OCI-LY3 (cell line): ENCODE measurements around the gene C10orf53.

Experiments
- H2AFZ ChIP-seq: fragments of 200-600, 300-600 bp; shearing (Covaris generic); 2 replicates; pipeline ENCODE4 v1.6.0; 2014; ENCODE audit warnings: antibody characterized with exemption, low read depth, low read length
- H3K27ac ChIP-seq: fragments of 200-600, 300-600 bp; sonication (generic); 2 replicates; pipeline ENCODE4 v1.5.1; 2014; ENCODE audit warnings: mild to moderate bottlenecking, low read length, moderate library complexity, mixed read lengths
- H3K27me3 ChIP-seq: fragments of 200-600, 300-600 bp; sonication (generic); 2 replicates; pipeline ENCODE4 v1.6.1; 2014; ENCODE audit warnings: low read depth, low read length, mixed read lengths
- H3K36me3 ChIP-seq: fragments of 200-600, 300-600 bp; sonication (generic); replicated peaks from 2 replicates; pipeline ENCODE3; 2014; ENCODE audit warnings: low read depth, low read length, mixed read lengths
- H3K4me1 ChIP-seq: fragments of 300-600, 200-600 bp; sonication (generic); 2 replicates; pipeline ENCODE4 v1.6.1; 2014; ENCODE audit warnings: low read length, mixed read lengths
- H3K4me2 ChIP-seq: fragments of 200-600, 300-600 bp; sonication (generic); 2 replicates; pipeline ENCODE4 v1.6.1; 2014; ENCODE audit warnings: low read length, mixed read lengths
- H3K4me3 ChIP-seq: fragments of 300-600, 200-600 bp; sonication (generic); 2 replicates; pipeline ENCODE4 v1.5.1; 2014; ENCODE audit warnings: antibody characterized with exemption, mild to moderate bottlenecking, low read length, moderate library complexity
- H3K79me2 ChIP-seq: fragments of 300-600, 200-600 bp; shearing (Covaris generic); 2 replicates; pipeline ENCODE4 v1.6.1; 2014; ENCODE audit warnings: mild to moderate bottlenecking, low read length, mixed read lengths
- H3K9ac ChIP-seq: fragments of 300-600, 200-600 bp; shearing (Covaris generic); 2 replicates; pipeline ENCODE4 v1.6.0; 2014; ENCODE audit warnings: mild to moderate bottlenecking, low read length, moderate library complexity
- H3K9me3 ChIP-seq: fragments of 200-600, 300-600 bp; shearing (Covaris generic); 2 replicates; pipeline ENCODE4 v1.6.1; 2014; ENCODE audit warnings: low read length, mixed read lengths; ENCODE audit not compliant: insufficient read depth
- H4K20me1 ChIP-seq: fragments of 200-600, 300-600 bp; sonication (generic); 2 replicates; pipeline ENCODE4 v1.6.1; 2016; ENCODE audit warnings: low read length, mixed read lengths; ENCODE audit not compliant: insufficient read depth
- CTCF ChIP-seq: fragments of 200-600, 300-600 bp; sonication (generic); IDR thresholded peaks from 2 replicates; pipeline ENCODE4 v1.5.1; 2014; ENCODE audit warnings: antibody characterized with exemption, low read length, low read depth
- EZH2phosphoT487 ChIP-seq: fragments of 200-600 bp; shearing (Covaris generic); IDR thresholded peaks from 2 replicates; pipeline ENCODE4 v1.6.1; 2018; ENCODE audit warnings: antibody characterized with exemption, mixed run types, low read depth

Gene C10orf53

GRCh38 chr10:49634069-49634660, 45.3 kb upstream of the C10orf53 start:
- H3K9ac ChIP-seq: no peak overlapping the region
- H3K79me2 ChIP-seq: no peaks in the 10 kb centered on the region
- peaks cover 17% of the 10 kb centered on the region; the same call in 1 of the 2 replicates for H3K27me3 ChIP-seq
- no peak overlapping the region for H3K4me3 ChIP-seq
- no peaks in the 10 kb centered on the region for H4K20me1 ChIP-seq
- H3K9me3 ChIP-seq: no peaks in the 10 kb centered on the region
- no peak overlapping the region for H2AFZ ChIP-seq
- H3K27ac ChIP-seq: no peak overlapping the region
- no peak overlapping the region for H3K4me2 ChIP-seq
- no peaks in the 10 kb centered on the region for H3K4me1 ChIP-seq
- TF ChIP-seq CTCF (no peak), EZH2phosphoT487 (no peak)
- no peaks in the 10 kb centered on the region for H3K36me3 ChIP-seq

GRCh38 chr10:49642311-49642710, 37.1 kb upstream of the C10orf53 start:
- Histone ChIP-seq H3K9ac (no peak overlapping the region), H3K9me3 (no peaks in the 10 kb centered on the region), H3K4me2 (no peak overlapping the region), H3K27me3 (peaks cover 7% of the 10 kb centered on the region; the same call in 1 of the 2 replicates), H3K79me2 (no peaks in the 10 kb centered on the region), H4K20me1 (no peaks in the 10 kb centered on the region), H3K4me1 (no peaks in the 10 kb centered on the region), H3K36me3 (no peaks in the 10 kb centered on the region), H3K27ac (no peak overlapping the region), H3K4me3 (no peak overlapping the region), H2AFZ (no peak overlapping the region)
- no peak for TF ChIP-seq EZH2phosphoT487
- no peak for TF ChIP-seq CTCF

GRCh38 chr10:49643241-49644034, 36.0 kb upstream of the C10orf53 start:
- Histone ChIP-seq H3K36me3 (no peaks in the 10 kb centered on the region), H3K4me1 (no peaks in the 10 kb centered on the region), H3K4me2 (no peak overlapping the region), H3K9ac (no peak overlapping the region), H2AFZ (no peak overlapping the region), H3K27ac (no peak overlapping the region), H4K20me1 (no peaks in the 10 kb centered on the region), H3K4me3 (no peak overlapping the region), H3K9me3 (no peaks in the 10 kb centered on the region), H3K79me2 (no peaks in the 10 kb centered on the region), H3K27me3 (no peaks in the 10 kb centered on the region)
- TF ChIP-seq CTCF (no peak), EZH2phosphoT487 (no peak)

- Histone ChIP-seq H3K4me2 (no peak overlapping the region), H3K27me3 (no peaks in the 10 kb centered on the region)
Observed at GRCh38 chr10:49644035-49644646, 35.3 kb upstream of the C10orf53 start.

More at GRCh38 chr10:49644035-49644646, 35.3 kb upstream of the C10orf53 start:
- no peak overlapping the region for H3K9ac ChIP-seq
- H3K27ac ChIP-seq: no peak overlapping the region
- H3K79me2 ChIP-seq: no peaks in the 10 kb centered on the region
- H2AFZ ChIP-seq: no peak overlapping the region
- TF ChIP-seq EZH2phosphoT487 (no peak), CTCF (no peak)
- no peaks in the 10 kb centered on the region for H3K9me3 ChIP-seq
- H3K4me1 ChIP-seq: no peaks in the 10 kb centered on the region
- no peaks in the 10 kb centered on the region for H3K36me3 ChIP-seq
- no peaks in the 10 kb centered on the region for H4K20me1 ChIP-seq
- no peak overlapping the region for H3K4me3 ChIP-seq
